C4-2B (cell line): ENCODE measurements around the gene NSMF.
A peak's percentile ranks its signal among the peaks of the same experiment; 100 is the strongest.

ENCODE experiments used
- ZFX ChIP-seq: fragments of 450-650 bp; IDR thresholded peaks from 2 replicates; pipeline ENCODE4 v1.6.1; 2017
- TF ChIP-seq, protein P1 (sequence below): fragments of 450-650 bp; conservative IDR thresholded peaks from 2 replicates; pipeline ENCODE4 v1.5.1; 2017; ENCODE audit warnings: mild to moderate bottlenecking

DNA sequence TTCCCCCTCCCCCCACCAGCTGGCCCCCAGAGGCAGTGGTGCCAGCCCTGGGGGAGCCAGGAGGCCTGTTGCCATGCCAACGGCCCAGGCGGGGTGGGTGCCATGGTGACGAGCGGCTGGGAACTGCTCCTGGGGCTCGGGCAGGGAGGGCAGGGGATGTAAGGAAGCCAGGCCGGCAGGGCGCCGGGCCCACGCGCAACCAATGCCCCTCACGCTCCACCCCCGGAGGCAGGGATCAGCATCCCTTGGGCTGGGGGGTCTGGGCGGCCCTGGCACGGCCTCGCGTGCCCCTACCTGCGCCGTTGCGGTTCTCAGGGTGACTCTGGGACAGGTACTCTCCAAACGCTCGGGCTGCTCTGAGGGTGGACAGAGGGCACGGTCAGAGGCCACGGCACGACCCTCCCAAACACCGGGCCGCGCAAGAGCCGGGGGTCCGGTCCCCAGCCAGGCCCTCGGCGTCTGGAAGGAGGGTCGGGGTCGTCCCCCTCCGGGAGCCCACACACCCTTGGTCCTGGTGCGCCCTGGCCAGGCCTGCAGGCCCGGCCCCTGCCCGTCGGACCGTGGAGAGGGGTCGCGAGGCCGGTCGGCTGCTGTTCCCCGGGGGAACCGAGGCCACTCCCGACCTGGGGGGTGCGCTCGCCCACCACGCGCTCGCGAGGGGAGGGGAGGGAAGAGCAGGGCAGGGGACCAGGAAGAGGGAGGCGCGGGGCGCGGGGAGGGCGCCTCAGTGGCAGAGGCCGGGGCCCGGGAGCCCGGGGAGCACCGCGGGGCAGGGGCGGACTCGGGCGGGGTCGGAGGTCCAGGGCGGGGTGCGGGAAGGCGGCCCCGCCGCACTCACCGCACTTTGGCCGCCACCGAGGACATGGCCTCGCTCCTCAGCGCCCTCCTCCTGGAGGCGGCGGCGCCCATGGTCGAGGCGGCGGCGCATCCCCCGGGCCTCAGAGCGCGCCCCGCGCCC, 661 bp downstream of the NSMF start:
- TF ChIP-seq, protein P1, sequence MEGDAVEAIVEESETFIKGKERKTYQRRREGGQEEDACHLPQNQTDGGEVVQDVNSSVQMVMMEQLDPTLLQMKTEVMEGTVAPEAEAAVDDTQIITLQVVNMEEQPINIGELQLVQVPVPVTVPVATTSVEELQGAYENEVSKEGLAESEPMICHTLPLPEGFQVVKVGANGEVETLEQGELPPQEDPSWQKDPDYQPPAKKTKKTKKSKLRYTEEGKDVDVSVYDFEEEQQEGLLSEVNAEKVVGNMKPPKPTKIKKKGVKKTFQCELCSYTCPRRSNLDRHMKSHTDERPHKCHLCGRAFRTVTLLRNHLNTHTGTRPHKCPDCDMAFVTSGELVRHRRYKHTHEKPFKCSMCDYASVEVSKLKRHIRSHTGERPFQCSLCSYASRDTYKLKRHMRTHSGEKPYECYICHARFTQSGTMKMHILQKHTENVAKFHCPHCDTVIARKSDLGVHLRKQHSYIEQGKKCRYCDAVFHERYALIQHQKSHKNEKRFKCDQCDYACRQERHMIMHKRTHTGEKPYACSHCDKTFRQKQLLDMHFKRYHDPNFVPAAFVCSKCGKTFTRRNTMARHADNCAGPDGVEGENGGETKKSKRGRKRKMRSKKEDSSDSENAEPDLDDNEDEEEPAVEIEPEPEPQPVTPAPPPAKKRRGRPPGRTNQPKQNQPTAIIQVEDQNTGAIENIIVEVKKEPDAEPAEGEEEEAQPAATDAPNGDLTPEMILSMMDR: no peak
- peak; percentile 83; the same call in 1 of the 2 replicates for TF ChIP-seq ZFX
